Activated CD4-positive, alpha-beta memory T cell treated with anti-CD3 and anti-CD28 coated beads for 36 hours (primary cell): ENCODE results near the gene ZNF460. TPM values are rescaled to one million over a fixed set of nuclear protein-coding genes. Genes with fewer than 3 reads are reported as not detected.

ENCODE experiments used
- CTCF ChIA-PET: fragments of 350-600 bp; sonication (Branson Sonifier 250); formaldehyde crosslinking; loops from one replicate; lab custom pipeline; 2021; ENCODE audit warnings: antibody characterized with exemption, inconsistent platforms; lab: Charles Lee
- POLR2A ChIA-PET: fragments of 350-600 bp; sonication (Branson Sonifier 250); formaldehyde crosslinking; loops from one replicate; lab custom pipeline; 2021; ENCODE audit warnings: antibody characterized with exemption; lab: Charles Lee
- DNase-seq: peaks from one replicate; pipeline ENCODE4 v3.0.0-alpha.2; 2020
- H3K27ac Mint-ChIP-seq: one replicate; pipeline ENCODE4 v1.8.0; 2021; ENCODE audit warnings: mixed read lengths
- H3K27me3 Mint-ChIP-seq: one replicate; pipeline ENCODE4 v1.8.0; 2021; ENCODE audit warnings: mixed read lengths
- H3K36me3 Mint-ChIP-seq: one replicate; pipeline ENCODE4 v1.8.0; 2021; ENCODE audit warnings: mixed read lengths
- H3K4me1 Mint-ChIP-seq: one replicate; pipeline ENCODE4 v1.8.0; 2021; ENCODE audit warnings: low read depth, mixed read lengths
- H3K4me3 Mint-ChIP-seq: one replicate; pipeline ENCODE4 v1.8.0; 2021; ENCODE audit warnings: mild to moderate bottlenecking, mixed read lengths
- H3K9me3 Mint-ChIP-seq: one replicate; pipeline ENCODE4 v1.8.0; 2021; ENCODE audit warnings: mixed read lengths
- intact Hi-C: fragments of 100-400 bp; cut with micrococcal nuclease; formaldehyde crosslinking; loops from one replicate; pipeline ENCODE4 v1.15.1; 2023
- total RNA-seq, 2 experiments: library from RNA; stranded (reverse); gene quantifications; one replicate each; pipeline ENCODE4 v1.2.3, GENCODE V29; 2021

Gene ZNF460
- total RNA-seq = 10 to 100 TPM; 45.5 to 45.8 TPM

GRCh38 chr19:57280165-57280961 is at the start of gene ZNF460:
Gene ZNF460, plus strand, starts transcription at chr19:57280485. Its CDS starts 322 bp downstream, at chr19:57280807.
- Mint-ChIP-seq H3K9me3 (peaks cover 4% of the 10 kb centered on the region), H3K4me1 (peaks cover 33% of the 10 kb centered on the region), H3K36me3 (peaks cover 41% of the 10 kb centered on the region), H3K27ac (no peak within 1 kb of the TSS), H3K4me3 (no peak within 1 kb of the TSS), H3K27me3 (no peaks in the 10 kb centered on the region)
- CTCF ChIA-PET = no interaction called here
- peak; percentile 98 for DNase-seq
- intact Hi-C loops = loop anchor here (1.0 to 10.0 kb wide), 9 partner anchors 40 to 904 kb away; partner anchors contain the start of genes TRAPPC2B, ZNF264, ZNF274 and ZNF329
- POLR2A ChIA-PET = no interaction called here

DNA sequence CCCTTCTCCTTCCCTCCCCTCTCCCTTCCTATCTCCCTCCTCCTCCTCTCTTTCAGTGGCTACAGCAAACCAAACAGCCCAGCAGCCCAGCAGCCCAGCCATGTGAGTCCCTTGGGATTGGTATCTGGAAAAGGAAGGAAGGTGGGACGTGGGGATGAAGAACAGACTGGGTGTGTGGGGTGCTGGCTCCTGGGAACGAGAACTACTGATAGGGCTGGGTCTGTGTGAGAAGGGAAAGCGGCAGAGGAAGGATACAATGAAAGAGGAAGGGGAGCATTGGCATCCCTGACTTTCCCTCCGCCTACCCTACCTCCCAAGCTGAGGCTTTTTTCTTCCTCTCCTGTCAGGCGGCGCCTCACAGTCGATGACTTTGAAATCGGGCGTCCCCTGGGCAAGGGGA is 48.6 kb upstream of the ZNF460 start:
- Mint-ChIP-seq H3K27ac (no peak overlapping the region), H3K9me3 (peaks cover 4% of the 10 kb centered on the region), H3K36me3 (peaks cover 2% of the 10 kb centered on the region), H3K4me3 (no peak overlapping the region), H3K27me3 (no peaks in the 10 kb centered on the region), H3K4me1 (no peaks in the 10 kb centered on the region)
- ChIA-PET CTCF (no interaction called here), POLR2A (no interaction called here)
- intact Hi-C loops = no loop called here
- DNase-seq = no peak

DNA sequence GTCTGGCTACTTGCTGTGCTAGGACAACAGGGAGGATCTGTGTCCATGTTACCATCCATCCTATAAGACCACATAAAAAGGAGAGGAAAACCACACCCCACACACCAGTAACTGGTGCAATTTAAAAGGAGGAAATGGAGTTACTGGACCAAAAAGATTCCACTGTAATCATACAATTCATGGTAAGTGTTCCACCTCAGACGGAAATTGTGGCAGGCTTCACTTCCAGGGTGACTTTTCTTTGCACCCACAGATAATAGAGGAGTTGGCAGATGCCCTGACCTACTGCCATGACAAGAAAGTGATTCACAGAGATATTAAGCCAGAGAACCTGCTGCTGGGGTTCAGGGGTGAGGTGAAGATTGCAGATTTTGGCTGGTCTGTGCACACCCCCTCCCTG is 47.1 kb upstream of the ZNF460 start:
- intact Hi-C loops = no loop called here
- Mint-ChIP-seq H3K36me3 (peaks cover 2% of the 10 kb centered on the region), H3K4me3 (no peak overlapping the region), H3K4me1 (no peaks in the 10 kb centered on the region), H3K9me3 (no peaks in the 10 kb centered on the region), H3K27ac (no peak overlapping the region), H3K27me3 (no peaks in the 10 kb centered on the region)
- ChIA-PET POLR2A (no interaction called here), CTCF (no interaction called here)
- no peak for DNase-seq

DNA sequence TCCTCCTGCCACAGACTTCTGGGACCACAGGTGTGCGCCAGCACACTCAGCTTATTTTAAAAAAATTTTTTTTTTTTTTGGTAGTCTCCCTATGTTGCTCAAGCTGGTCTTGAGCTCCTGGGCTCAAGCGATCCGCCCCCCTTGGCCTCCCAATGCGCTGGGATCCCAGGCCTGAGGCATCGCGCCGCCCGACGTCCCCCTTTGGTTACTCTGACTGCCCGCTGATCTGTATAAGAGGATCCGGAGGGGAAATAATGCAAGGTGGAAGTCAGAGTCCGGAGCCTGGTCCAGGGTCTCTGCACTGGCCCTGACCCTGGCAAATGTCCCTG is 40.3 kb upstream of the ZNF460 start:
- Mint-ChIP-seq H3K9me3 (peaks cover 2% of the 10 kb centered on the region), H3K4me3 (peak overlapping the region; percentile 90), H3K4me1 (peaks cover 24% of the 10 kb centered on the region), H3K27ac (peak overlapping the region; percentile 89), H3K27me3 (no peaks in the 10 kb centered on the region), H3K36me3 (peaks cover 20% of the 10 kb centered on the region)
- ChIA-PET CTCF (interaction anchor here (1.1 kb wide), 1 partner anchor 30 kb away, joined by 3 read pairs; no protein-coding TSS in a partner anchor), POLR2A (interaction anchor here (1.7 kb wide), 1 partner anchor 49 kb away, joined by 6 read pairs; the partner anchor contains the start of gene ZNF264)
- no peak for DNase-seq
- intact Hi-C loops = loop anchor here (1.0 kb wide), 5 partner anchors 39 to 338 kb away; partner anchors contain the start of genes ZNF264, ZNF304, ZNF416 and ZNF548

- Mint-ChIP-seq H3K27me3 (no peaks in the 10 kb centered on the region), H3K36me3 (peaks cover 24% of the 10 kb centered on the region), H3K4me1 (peaks cover 24% of the 10 kb centered on the region), H3K27ac (peak within 1 kb of the TSS; percentile 89), H3K4me3 (peak within 1 kb of the TSS; percentile 90), H3K9me3 (peaks cover 2% of the 10 kb centered on the region)
- intact Hi-C loops = loop anchor here (1.0 kb wide), 5 partner anchors 39 to 338 kb away; partner anchors contain the start of genes ZNF264, ZNF304, ZNF416 and ZNF548
- CTCF ChIA-PET = interaction anchor here (1.1 kb wide), 1 partner anchor 30 kb away, joined by 3 read pairs; no protein-coding TSS in a partner anchor
- POLR2A ChIA-PET = interaction anchor here (0.5 to 1.7 kb wide), 3 partner anchors 12 to 218 kb away, joined by 3 to 6 read pairs (median 3); partner anchors contain the start of gene ZNF264
- DNase-seq = peak; percentile 97
Measured at GRCh38 chr19:57240311-57241090, 39.8 kb upstream of the ZNF460 start, which contains the start of gene ZNF805. Gene ZNF805, plus strand, starts transcription at chr19:57240632. Its CDS starts 260 bp downstream, at chr19:57240892.

DNA sequence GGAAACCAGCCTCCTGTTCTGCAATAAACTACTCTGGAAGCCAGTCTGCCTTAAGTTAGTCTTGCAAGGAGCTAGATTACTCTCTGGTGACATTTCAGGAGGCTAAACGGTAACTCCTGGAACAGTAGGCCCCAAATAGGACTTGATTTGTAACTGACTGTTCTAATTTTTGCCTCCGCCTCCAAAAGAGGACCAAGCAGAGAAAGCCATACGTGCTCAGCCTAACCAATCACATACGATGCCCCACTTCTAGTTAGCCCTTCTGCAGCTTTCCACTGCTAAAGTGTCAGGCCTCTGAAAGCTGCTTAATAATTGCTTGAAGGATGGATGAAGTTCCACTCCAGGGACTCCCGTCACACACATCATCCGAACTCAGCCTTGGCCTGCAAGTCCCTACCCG is 39.1 kb upstream of the ZNF460 start:
- intact Hi-C loops = no loop called here
- peak; percentile 8 for DNase-seq
- Mint-ChIP-seq H3K36me3 (peaks cover 30% of the 10 kb centered on the region), H3K4me3 (peak overlapping the region; percentile 90), H3K27me3 (no peaks in the 10 kb centered on the region), H3K4me1 (peaks cover 24% of the 10 kb centered on the region), H3K9me3 (peaks cover 2% of the 10 kb centered on the region), H3K27ac (peak overlapping the region; percentile 89)
- POLR2A ChIA-PET = interaction anchor here (0.7 to 1.7 kb wide), 2 partner anchors 11 to 50 kb away, joined by 3 to 6 read pairs; partner anchors contain the start of gene ZNF264
- CTCF ChIA-PET = no interaction called here

- Mint-ChIP-seq H3K4me1 (peaks cover 24% of the 10 kb centered on the region), H3K27me3 (no peaks in the 10 kb centered on the region), H3K9me3 (peaks cover 2% of the 10 kb centered on the region), H3K4me3 (no peak overlapping the region), H3K36me3 (peaks cover 46% of the 10 kb centered on the region), H3K27ac (no peak overlapping the region)
- CTCF ChIA-PET = no interaction called here
- POLR2A ChIA-PET = no interaction called here
- DNase-seq = no peak
- intact Hi-C loops = no loop called here
Measured at GRCh38 chr19:57242821-57243220, 37.5 kb upstream of the ZNF460 start.

- intact Hi-C loops = no loop called here
- H3K4me1 Mint-ChIP-seq = peaks cover 24% of the 10 kb centered on the region
- H3K27me3 Mint-ChIP-seq = no peaks in the 10 kb centered on the region
- peaks cover 60% of the 10 kb centered on the region for H3K36me3 Mint-ChIP-seq
- no peak for DNase-seq
- POLR2A ChIA-PET = no interaction called here
- peaks cover 2% of the 10 kb centered on the region for H3K9me3 Mint-ChIP-seq
- H3K27ac Mint-ChIP-seq = no peak overlapping the region
- no peak overlapping the region for H3K4me3 Mint-ChIP-seq
- CTCF ChIA-PET = no interaction called here
Measured at GRCh38 chr19:57244513-57244912, 35.8 kb upstream of the ZNF460 start.

GRCh38 chr19:57245066-57245465 is 35.2 kb upstream of the ZNF460 start:
- H3K9me3 Mint-ChIP-seq = peaks cover 3% of the 10 kb centered on the region
- no peak overlapping the region for H3K27ac Mint-ChIP-seq
- no peaks in the 10 kb centered on the region for H3K27me3 Mint-ChIP-seq
- no peak overlapping the region for H3K4me3 Mint-ChIP-seq
- peaks cover 22% of the 10 kb centered on the region for H3K4me1 Mint-ChIP-seq
- intact Hi-C loops = no loop called here
- H3K36me3 Mint-ChIP-seq = peaks cover 61% of the 10 kb centered on the region
- ChIA-PET POLR2A (no interaction called here), CTCF (no interaction called here)
- no peak for DNase-seq

DNA sequence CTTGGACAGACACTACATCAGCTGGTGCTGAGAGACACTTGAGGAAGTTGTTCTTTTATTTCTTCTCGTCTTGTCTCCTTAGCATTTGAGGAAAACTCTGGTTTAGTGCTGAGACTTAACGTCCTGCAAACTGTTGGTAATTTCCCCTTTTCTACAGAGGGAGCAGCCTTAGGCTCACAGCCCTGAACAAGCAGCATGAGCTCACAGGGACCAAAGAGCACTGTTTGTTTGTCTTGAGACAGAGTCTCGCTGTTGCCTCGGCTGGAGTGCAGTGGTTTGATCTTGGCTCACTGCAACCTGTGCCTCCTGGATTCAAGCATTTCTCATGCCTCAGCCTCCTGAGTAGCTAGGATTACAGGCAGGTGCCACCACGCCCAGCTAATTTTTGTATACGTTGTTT is 34.3 kb upstream of the ZNF460 start:
- ChIA-PET POLR2A (interaction anchor here (0.6 kb wide), 1 partner anchor 9 kb away, joined by 5 read pairs; no protein-coding TSS in a partner anchor), CTCF (no interaction called here)
- Mint-ChIP-seq H3K4me3 (no peak overlapping the region), H3K4me1 (peaks cover 19% of the 10 kb centered on the region), H3K27ac (no peak overlapping the region), H3K27me3 (no peaks in the 10 kb centered on the region), H3K9me3 (peaks cover 11% of the 10 kb centered on the region), H3K36me3 (peaks cover 68% of the 10 kb centered on the region)
- DNase-seq = no peak
- intact Hi-C loops = no loop called here

DNA sequence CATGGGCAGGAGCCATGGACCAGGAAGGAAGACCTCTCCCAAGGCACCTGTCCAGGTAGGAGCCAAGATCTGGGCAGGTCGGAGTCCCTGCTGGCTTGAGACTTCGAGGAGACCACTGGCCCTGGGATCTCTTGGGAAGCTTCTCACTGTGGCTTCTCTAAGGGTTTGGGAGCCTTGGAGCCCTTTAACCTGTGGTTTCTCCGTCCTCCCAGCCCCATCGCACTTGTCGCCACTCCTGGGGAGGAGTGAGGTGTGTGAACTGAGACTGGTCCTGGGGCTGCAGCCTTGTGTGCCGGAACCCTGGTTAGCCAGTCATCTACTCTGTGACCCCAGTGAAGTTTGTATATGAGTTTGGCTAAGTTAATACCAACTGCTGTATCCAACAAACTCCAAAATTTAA is 31.6 kb upstream of the ZNF460 start:
- DNase-seq = no peak
- intact Hi-C loops = no loop called here
- POLR2A ChIA-PET = no interaction called here
- Mint-ChIP-seq H3K27me3 (no peaks in the 10 kb centered on the region), H3K27ac (no peak overlapping the region), H3K36me3 (peaks cover 89% of the 10 kb centered on the region), H3K9me3 (peaks cover 31% of the 10 kb centered on the region), H3K4me3 (no peak overlapping the region), H3K4me1 (no peaks in the 10 kb centered on the region)
- CTCF ChIA-PET = no interaction called here

GRCh38 chr19:57249329-57249728 is 31.0 kb upstream of the ZNF460 start:
- Mint-ChIP-seq H3K4me3 (no peak overlapping the region), H3K4me1 (no peaks in the 10 kb centered on the region), H3K9me3 (peaks cover 38% of the 10 kb centered on the region), H3K36me3 (peaks cover 91% of the 10 kb centered on the region), H3K27ac (no peak overlapping the region), H3K27me3 (no peaks in the 10 kb centered on the region)
- intact Hi-C loops = no loop called here
- CTCF ChIA-PET = no interaction called here
- DNase-seq = no peak
- POLR2A ChIA-PET = no interaction called here
